ENCODE results near the gene NDUFA6. TPM values are rescaled to one million over a fixed set of nuclear protein-coding genes. Genes with fewer than 3 reads are reported as not detected.
A peak's percentile ranks its signal among the peaks of the same experiment; 100 is the strongest.

NDUFA6 gene
- total and polyA plus RNA-seq, 10 of the 15 experiments (the other 5 are each of a cell fraction or from before 2014, with no cell fraction given) = 85.9 to 511 (median 128) TPM

GRCh38 chr22:42090596-42091454 lies at the start of gene NDUFA6 (continued):
- no peak for TF ChIP-seq ZNF384 (IDR thresholded peaks at IDR 0.05; ENCODE audit: borderline replicate concordance, low read depth, low read length)
- TF ChIP-seq ASH2L (IDR thresholded peaks at IDR 0.05; ENCODE audit: borderline replicate concordance, low read depth) = no peak
- TF ChIP-seq POLR2A (IDR thresholded peaks at IDR 0.05; ENCODE audit: low read depth, low read length) = peak; percentile 98
- TF ChIP-seq TAF1 (IDR thresholded peaks at IDR 0.05; ENCODE audit: borderline replicate concordance, low read depth, low read length) = peak; percentile 92
- TF ChIP-seq MTA3 (IDR thresholded peaks at IDR 0.05; ENCODE audit: borderline replicate concordance, low read length) = no peak
- TF ChIP-seq ZNF622 (IDR thresholded peaks at IDR 0.05) = no peak
- TF ChIP-seq IKZF1 (conservative IDR thresholded peaks at IDR 0.05) = peak; percentile 83
- no peak for TF ChIP-seq IRF4 (IDR thresholded peaks at IDR 0.05; ENCODE audit: low read depth, low read length)
- peak; percentile 44; the same call in 1 of the 2 replicates for TF ChIP-seq ZBTB40 (IDR thresholded peaks at IDR 0.05; ENCODE audit: borderline replicate concordance)
- peak; percentile 53 for TF ChIP-seq SIN3A (IDR thresholded peaks at IDR 0.05; ENCODE audit: low read depth, low read length)
- no peak for TF ChIP-seq ZBTB4 (CRISPR knock-in tag; IDR thresholded peaks at IDR 0.05)
- TF ChIP-seq WRNIP1 (IDR thresholded peaks at IDR 0.05; ENCODE audit: borderline replicate concordance, low read depth, low read length) = no peak
- TF ChIP-seq, protein P1, sequence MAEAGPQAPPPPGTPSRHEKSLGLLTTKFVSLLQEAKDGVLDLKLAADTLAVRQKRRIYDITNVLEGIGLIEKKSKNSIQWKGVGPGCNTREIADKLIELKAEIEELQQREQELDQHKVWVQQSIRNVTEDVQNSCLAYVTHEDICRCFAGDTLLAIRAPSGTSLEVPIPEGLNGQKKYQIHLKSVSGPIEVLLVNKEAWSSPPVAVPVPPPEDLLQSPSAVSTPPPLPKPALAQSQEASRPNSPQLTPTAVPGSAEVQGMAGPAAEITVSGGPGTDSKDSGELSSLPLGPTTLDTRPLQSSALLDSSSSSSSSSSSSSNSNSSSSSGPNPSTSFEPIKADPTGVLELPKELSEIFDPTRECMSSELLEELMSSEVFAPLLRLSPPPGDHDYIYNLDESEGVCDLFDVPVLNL (IDR thresholded peaks at IDR 0.05; ENCODE audit: low read depth, low read length) = no peak
- peak; percentile 57; the same call in 1 of the 2 replicates for TF ChIP-seq GATAD2B (conservative IDR thresholded peaks at IDR 0.05; ENCODE audit: low read depth)
- TF ChIP-seq, protein P2, sequence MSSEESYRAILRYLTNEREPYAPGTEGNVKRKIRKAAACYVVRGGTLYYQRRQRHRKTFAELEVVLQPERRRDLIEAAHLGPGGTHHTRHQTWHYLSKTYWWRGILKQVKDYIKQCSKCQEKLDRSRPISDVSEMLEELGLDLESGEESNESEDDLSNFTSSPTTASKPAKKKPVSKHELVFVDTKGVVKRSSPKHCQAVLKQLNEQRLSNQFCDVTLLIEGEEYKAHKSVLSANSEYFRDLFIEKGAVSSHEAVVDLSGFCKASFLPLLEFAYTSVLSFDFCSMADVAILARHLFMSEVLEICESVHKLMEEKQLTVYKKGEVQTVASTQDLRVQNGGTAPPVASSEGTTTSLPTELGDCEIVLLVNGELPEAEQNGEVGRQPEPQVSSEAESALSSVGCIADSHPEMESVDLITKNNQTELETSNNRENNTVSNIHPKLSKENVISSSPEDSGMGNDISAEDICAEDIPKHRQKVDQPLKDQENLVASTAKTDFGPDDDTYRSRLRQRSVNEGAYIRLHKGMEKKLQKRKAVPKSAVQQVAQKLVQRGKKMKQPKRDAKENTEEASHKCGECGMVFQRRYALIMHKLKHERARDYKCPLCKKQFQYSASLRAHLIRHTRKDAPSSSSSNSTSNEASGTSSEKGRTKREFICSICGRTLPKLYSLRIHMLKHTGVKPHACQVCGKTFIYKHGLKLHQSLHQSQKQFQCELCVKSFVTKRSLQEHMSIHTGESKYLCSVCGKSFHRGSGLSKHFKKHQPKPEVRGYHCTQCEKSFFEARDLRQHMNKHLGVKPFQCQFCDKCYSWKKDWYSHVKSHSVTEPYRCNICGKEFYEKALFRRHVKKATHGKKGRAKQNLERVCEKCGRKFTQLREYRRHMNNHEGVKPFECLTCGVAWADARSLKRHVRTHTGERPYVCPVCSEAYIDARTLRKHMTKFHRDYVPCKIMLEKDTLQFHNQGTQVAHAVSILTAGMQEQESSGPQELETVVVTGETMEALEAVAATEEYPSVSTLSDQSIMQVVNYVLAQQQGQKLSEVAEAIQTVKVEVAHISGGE (CRISPR knock-in tag; IDR thresholded peaks at IDR 0.05) = no peak

Measured in GM12878 (cell line).